NCI-H2107 treated with DMSO at 0.1 percent for 48 hours (cell line): Measurements from ENCODE around the gene XG.
"Not testable (repeated sequence)": the region's sequence is repeated elsewhere in the genome, so short reads cannot be mapped to it uniquely, and the experiment has no call there.

Experiments
- DNase-seq: peaks from one replicate; lab custom pipeline; 2025; ENCODE audit not compliant: unreplicated experiment; lab: John Stamatoyannopoulos, UW

Gene XG

GRCh38 chrX:2780472-2781225 lies 28.8 kb downstream of the XG start:
- DNase-seq = not testable (repeated sequence)

GRCh38 chrX:2781226-2781571 lies 29.4 kb downstream of the XG start:
- no peak for DNase-seq

GRCh38 chrX:2781698-2782097 lies 29.9 kb downstream of the XG start:
- no peak for DNase-seq

- no peak for DNase-seq
Measured at GRCh38 chrX:2782171-2782570, 30.3 kb downstream of the XG start.

- no peak for DNase-seq
Measured at GRCh38 chrX:2782778-2783177, 30.9 kb downstream of the XG start.

GRCh38 chrX:2784026-2784425 lies 32.2 kb downstream of the XG start:
- no peak for DNase-seq

GRCh38 chrX:2785538-2785937 lies 33.7 kb downstream of the XG start:
- DNase-seq = no peak

- no peak for DNase-seq
Measured at GRCh38 chrX:2788980-2789379, 37.1 kb downstream of the XG start.

GRCh38 chrX:2789569-2789968 lies 37.7 kb downstream of the XG start:
- no peak for DNase-seq

GRCh38 chrX:2793752-2794151 lies 41.9 kb downstream of the XG start:
- DNase-seq = no peak

- DNase-seq = no peak
Measured at GRCh38 chrX:2794336-2794735, 42.5 kb downstream of the XG start.

- DNase-seq = not testable (repeated sequence)
Measured at GRCh38 chrX:2796808-2797207, 45.0 kb downstream of the XG start.

- DNase-seq = no peak
Measured at GRCh38 chrX:2799369-2799768, 47.5 kb downstream of the XG start.

GRCh38 chrX:2799980-2800379 lies 48.1 kb downstream of the XG start:
- DNase-seq = not testable (repeated sequence)

GRCh38 chrX:2801223-2801622 lies 49.4 kb downstream of the XG start:
- no peak for DNase-seq

GRCh38 chrX:2802376-2803090 lies 50.7 kb downstream of the XG start:
- DNase-seq = not testable (repeated sequence)

GRCh38 chrX:2803486-2803885 lies 51.6 kb downstream of the XG start:
- DNase-seq = not testable (repeated sequence)

GRCh38 chrX:2804106-2804843 lies 52.4 kb downstream of the XG start:
- DNase-seq = not testable (repeated sequence)

- DNase-seq = not testable (repeated sequence)
Measured at GRCh38 chrX:2804858-2805257, 53.0 kb downstream of the XG start.

GRCh38 chrX:2811271-2811670 lies 59.4 kb downstream of the XG start:
- no peak for DNase-seq

GRCh38 chrX:2812161-2812907 lies 60.5 kb downstream of the XG start:
- DNase-seq = not testable (repeated sequence)
